Prostate gland (tissue), 2 donors: ENCODE data around the gene RBBP8. TPM values are rescaled to one million over a fixed set of nuclear protein-coding genes. Genes with fewer than 3 reads are reported as not detected.

Experiments
- DNase-seq: peaks from one replicate; pipeline ENCODE4 v3.0.0-alpha.2; 2019; ENCODE audit warnings: low spot score
- H3K27ac ChIP-seq, 2 donors: fragments of 200-600 bp; sonication (generic); 2 replicates each; pipeline ENCODE4 v1.5.1; 2017 to 2019
- H3K27me3 ChIP-seq: fragments of 200-600 bp; sonication (generic); replicated peaks from 2 replicates; pipeline ENCODE4 v1.5.1; 2019; ENCODE audit not compliant: insufficient read depth
- H3K36me3 ChIP-seq, 2 donors: fragments of 200-600 bp; sonication (generic); 1 replicate in 1 of 2; 2 replicates in 1 of 2; pipeline versions ENCODE4 v1.5.1 to v1.8.1; 2017 to 2019
- H3K4me1 ChIP-seq: fragments of 200-600 bp; sonication (generic); replicated peaks from 2 replicates; pipeline ENCODE4 v1.5.1; 2019
- H3K4me3 ChIP-seq, 2 donors: fragments of 200-600 bp; sonication (generic); 2 replicates each; pipeline ENCODE4 v1.5.1; 2017 to 2019
- H3K9me3 ChIP-seq: fragments of 200-600 bp; sonication (generic); 2 replicates; pipeline ENCODE4 v1.5.1; 2017
- POLR2A ChIP-seq: fragments of 450-650 bp; IDR thresholded peaks from one replicate; pipeline ENCODE4 v1.6.1; 2016; ENCODE audit warnings: antibody characterized with exemption, mild to moderate bottlenecking
- POLR2AphosphoS5 ChIP-seq: sonication (generic); formaldehyde crosslinking; IDR thresholded peaks from one replicate; pipeline ENCODE4 v1.6.1; 2017; ENCODE audit warnings: antibody characterized with exemption
- WGBS: methylation state at CpG from one replicate; pipeline ENCODE4 v1.1.5; 2018; 5-methylcytosine and 5-hydroxymethylcytosine counted together
- intact Hi-C: fragments of 100-400 bp; cut with DNase I; formaldehyde crosslinking; loops from one replicate; pipeline ENCODE4 v1.14.2; 2022
- total RNA-seq, 2 donors: library from RNA; depleted of rRNA; stranded (reverse); fragments of >200 nt; gene quantifications; one replicate each; pipeline ENCODE4 v1.1.0, GENCODE V29; 2016
- TF ChIP-seq, protein P1 (sequence below), 4 experiments: fragments of 200-600 bp in 2 of 4; fragments of 450-650 bp in 2 of 4; sonication (generic) in 2 of 4; IDR thresholded peaks; 1 replicate in 3 of 4; 2 replicates in 1 of 4; pipeline ENCODE4 v1.5.1; 2016 to 2019; ENCODE audit warnings: antibody characterized with exemption in 4 of 4, mild to moderate bottlenecking in 2 of 4, moderate library complexity in 2 of 4

RBBP8 gene
- total RNA-seq, 2 donors from 2014 or later = 31.8 to 44.6 TPM

- Histone ChIP-seq H3K27me3 (no peaks in the 10 kb centered on the region), H3K27ac (no peak overlapping the region), H3K36me3 (no peaks in the 10 kb centered on the region), H3K9me3 (no peaks in the 10 kb centered on the region), H3K4me1 (no peaks in the 10 kb centered on the region), H3K4me3 (no peak overlapping the region)
- intact Hi-C loops = no loop called here
- no peak for DNase-seq
- 82% methylated on average over 1 of the region's 1 CpG for WGBS
- TF ChIP-seq POLR2A = no peak
- TF ChIP-seq, protein P1, sequence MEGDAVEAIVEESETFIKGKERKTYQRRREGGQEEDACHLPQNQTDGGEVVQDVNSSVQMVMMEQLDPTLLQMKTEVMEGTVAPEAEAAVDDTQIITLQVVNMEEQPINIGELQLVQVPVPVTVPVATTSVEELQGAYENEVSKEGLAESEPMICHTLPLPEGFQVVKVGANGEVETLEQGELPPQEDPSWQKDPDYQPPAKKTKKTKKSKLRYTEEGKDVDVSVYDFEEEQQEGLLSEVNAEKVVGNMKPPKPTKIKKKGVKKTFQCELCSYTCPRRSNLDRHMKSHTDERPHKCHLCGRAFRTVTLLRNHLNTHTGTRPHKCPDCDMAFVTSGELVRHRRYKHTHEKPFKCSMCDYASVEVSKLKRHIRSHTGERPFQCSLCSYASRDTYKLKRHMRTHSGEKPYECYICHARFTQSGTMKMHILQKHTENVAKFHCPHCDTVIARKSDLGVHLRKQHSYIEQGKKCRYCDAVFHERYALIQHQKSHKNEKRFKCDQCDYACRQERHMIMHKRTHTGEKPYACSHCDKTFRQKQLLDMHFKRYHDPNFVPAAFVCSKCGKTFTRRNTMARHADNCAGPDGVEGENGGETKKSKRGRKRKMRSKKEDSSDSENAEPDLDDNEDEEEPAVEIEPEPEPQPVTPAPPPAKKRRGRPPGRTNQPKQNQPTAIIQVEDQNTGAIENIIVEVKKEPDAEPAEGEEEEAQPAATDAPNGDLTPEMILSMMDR (IDR thresholded peaks at IDR 0.05) = no peak
- no peak for TF ChIP-seq POLR2AphosphoS5
These were observed 66.1 kb downstream of the RBBP8 start for GRCh38 chr18:22999212-22999611.

GRCh38 chr18:22999647-23000046 is 66.5 kb downstream of the RBBP8 start:
- TF ChIP-seq POLR2A (no peak), POLR2AphosphoS5 (no peak)
- TF ChIP-seq, protein P1 (IDR thresholded peaks at IDR 0.05) = no peak
- Histone ChIP-seq H3K9me3 (no peaks in the 10 kb centered on the region), H3K27me3 (no peaks in the 10 kb centered on the region), H3K36me3 (no peaks in the 10 kb centered on the region), H3K4me1 (no peaks in the 10 kb centered on the region), H3K27ac (no peak overlapping the region), H3K4me3 (no peak overlapping the region)
- no peak for DNase-seq
- 80% methylated on average over 2 of the region's 2 CpGs for WGBS
- intact Hi-C loops = no loop called here

GRCh38 chr18:23003289-23003688 is 70.2 kb downstream of the RBBP8 start:
- DNase-seq = no peak
- Histone ChIP-seq H3K27ac (no peak overlapping the region), H3K4me3 (no peak overlapping the region), H3K9me3 (no peaks in the 10 kb centered on the region), H3K27me3 (no peaks in the 10 kb centered on the region), H3K4me1 (no peaks in the 10 kb centered on the region), H3K36me3 (no peaks in the 10 kb centered on the region)
- intact Hi-C loops = no loop called here
- TF ChIP-seq POLR2A (no peak), POLR2AphosphoS5 (no peak)
- TF ChIP-seq, protein P1 (IDR thresholded peaks at IDR 0.05) = no peak
- 82% methylated on average over 3 of the region's 3 CpGs for whole genome bisulfite sequencing

DNA sequence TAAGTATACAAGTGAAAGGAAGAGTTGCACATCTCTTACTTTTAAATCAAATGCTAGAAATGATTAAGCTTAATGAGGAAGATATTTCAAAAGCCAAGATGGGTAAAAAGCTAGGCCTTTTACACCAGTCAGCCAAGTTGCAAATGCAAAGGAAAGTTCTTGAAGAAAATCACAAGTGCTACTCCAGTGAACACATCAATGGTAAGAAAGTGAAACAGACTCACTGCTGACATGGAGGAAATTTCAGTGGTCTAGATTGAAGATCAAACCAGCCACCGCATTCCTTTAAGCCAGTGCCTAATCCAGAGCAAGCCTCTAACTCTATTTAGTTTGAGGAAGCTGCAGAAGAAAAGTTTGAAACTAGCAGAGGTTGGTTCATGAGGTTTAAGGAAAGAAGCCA is 79.1 kb downstream of the RBBP8 start:
- Histone ChIP-seq H3K4me3 (no peak overlapping the region), H3K27me3 (no peaks in the 10 kb centered on the region), H3K9me3 (no peaks in the 10 kb centered on the region), H3K27ac (no peak overlapping the region), H3K36me3 (no peaks in the 10 kb centered on the region), H3K4me1 (no peaks in the 10 kb centered on the region)
- no peak for DNase-seq
- TF ChIP-seq POLR2A (no peak), POLR2AphosphoS5 (no peak)
- TF ChIP-seq, protein P1 (IDR thresholded peaks at IDR 0.05) = no peak
- intact Hi-C loops = no loop called here
- WGBS = 96% methylated on average over 1 of the region's 1 CpG

GRCh38 chr18:23020555-23021294 is 87.6 kb downstream of the RBBP8 start:
- intact Hi-C loops = no loop called here

More at GRCh38 chr18:23020555-23021294, 87.6 kb downstream of the RBBP8 start:
- WGBS = 80% methylated on average over 5 of the region's 5 CpGs
- no peak overlapping the region for H3K27ac ChIP-seq
- H3K4me1 ChIP-seq = no peaks in the 10 kb centered on the region
- no peaks in the 10 kb centered on the region for H3K9me3 ChIP-seq
- no peak for DNase-seq
- H3K36me3 ChIP-seq = no peaks in the 10 kb centered on the region
- H3K27me3 ChIP-seq = no peaks in the 10 kb centered on the region
- TF ChIP-seq POLR2A = no peak
- TF ChIP-seq POLR2AphosphoS5 = no peak
- TF ChIP-seq, protein P1 (IDR thresholded peaks at IDR 0.05) = no peak
- no peak overlapping the region for H3K4me3 ChIP-seq
